Type B pancreatic cell (in vitro differentiated cells): ENCODE measurements around the gene RAB5IF. TPM values are rescaled to one million over a fixed set of nuclear protein-coding genes. Genes with fewer than 3 reads are reported as not detected.
A peak's percentile ranks its signal among the peaks of the same experiment; 100 is the strongest.

Experiments used
- DNase-seq: peaks from one replicate; pipeline ENCODE4 v3.0.0; 2021; ENCODE audit warnings: mixed read lengths; ENCODE audit not compliant: unreplicated experiment; ENCODE audit errors: extremely low spot score
- H3K27ac Mint-ChIP-seq: 2 replicates; pipeline ENCODE4 v1.8.0; 2021; ENCODE audit warnings: mild to moderate bottlenecking, mixed read lengths
- H3K27me3 Mint-ChIP-seq: 2 replicates; pipeline ENCODE4 v1.8.0; 2021; ENCODE audit warnings: mixed read lengths
- H3K36me3 Mint-ChIP-seq: 2 replicates; pipeline ENCODE4 v1.8.0; 2021; ENCODE audit warnings: mixed read lengths
- H3K4me1 Mint-ChIP-seq: one replicate; pipeline ENCODE4 v1.8.0; 2021; ENCODE audit warnings: mixed read lengths; ENCODE audit not compliant: unreplicated experiment
- H3K4me3 Mint-ChIP-seq: 2 replicates; pipeline ENCODE4 v1.8.0; 2021; ENCODE audit warnings: mild to moderate bottlenecking, mixed read lengths
- H3K9me3 Mint-ChIP-seq: 2 replicates; pipeline ENCODE4 v1.8.0; 2021; ENCODE audit warnings: mixed read lengths
- total RNA-seq: library from RNA; stranded (reverse); gene quantifications from 2 replicates; pipeline ENCODE4 v1.2.1, GENCODE V29; 2021; ENCODE audit warnings: low replicate concordance
- TF ChIP-seq, protein P1 (sequence below): fragments of 200-600 bp; sonication (generic); conservative IDR thresholded peaks from 2 replicates; pipeline ENCODE4 v1.5.0; 2021; ENCODE audit warnings: antibody characterized with exemption, mild to moderate bottlenecking

Gene RAB5IF
- total RNA-seq, 1 donor from 2014 or later, result 85.8 TPM

GRCh38 chr20:36574366-36575135 lies 31.0 kb upstream of the RAB5IF start:
- Mint-ChIP-seq H3K27me3 (no peaks in the 10 kb centered on the region), H3K4me1 (peaks cover 37% of the 10 kb centered on the region), H3K27ac (peak overlapping the region; percentile 95), H3K36me3 (no peaks in the 10 kb centered on the region), H3K9me3 (no peaks in the 10 kb centered on the region), H3K4me3 (peak overlapping the region; percentile 94)
- TF ChIP-seq, protein P1, sequence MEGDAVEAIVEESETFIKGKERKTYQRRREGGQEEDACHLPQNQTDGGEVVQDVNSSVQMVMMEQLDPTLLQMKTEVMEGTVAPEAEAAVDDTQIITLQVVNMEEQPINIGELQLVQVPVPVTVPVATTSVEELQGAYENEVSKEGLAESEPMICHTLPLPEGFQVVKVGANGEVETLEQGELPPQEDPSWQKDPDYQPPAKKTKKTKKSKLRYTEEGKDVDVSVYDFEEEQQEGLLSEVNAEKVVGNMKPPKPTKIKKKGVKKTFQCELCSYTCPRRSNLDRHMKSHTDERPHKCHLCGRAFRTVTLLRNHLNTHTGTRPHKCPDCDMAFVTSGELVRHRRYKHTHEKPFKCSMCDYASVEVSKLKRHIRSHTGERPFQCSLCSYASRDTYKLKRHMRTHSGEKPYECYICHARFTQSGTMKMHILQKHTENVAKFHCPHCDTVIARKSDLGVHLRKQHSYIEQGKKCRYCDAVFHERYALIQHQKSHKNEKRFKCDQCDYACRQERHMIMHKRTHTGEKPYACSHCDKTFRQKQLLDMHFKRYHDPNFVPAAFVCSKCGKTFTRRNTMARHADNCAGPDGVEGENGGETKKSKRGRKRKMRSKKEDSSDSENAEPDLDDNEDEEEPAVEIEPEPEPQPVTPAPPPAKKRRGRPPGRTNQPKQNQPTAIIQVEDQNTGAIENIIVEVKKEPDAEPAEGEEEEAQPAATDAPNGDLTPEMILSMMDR, result no peak
- peak; percentile 79 for DNase-seq

DNA sequence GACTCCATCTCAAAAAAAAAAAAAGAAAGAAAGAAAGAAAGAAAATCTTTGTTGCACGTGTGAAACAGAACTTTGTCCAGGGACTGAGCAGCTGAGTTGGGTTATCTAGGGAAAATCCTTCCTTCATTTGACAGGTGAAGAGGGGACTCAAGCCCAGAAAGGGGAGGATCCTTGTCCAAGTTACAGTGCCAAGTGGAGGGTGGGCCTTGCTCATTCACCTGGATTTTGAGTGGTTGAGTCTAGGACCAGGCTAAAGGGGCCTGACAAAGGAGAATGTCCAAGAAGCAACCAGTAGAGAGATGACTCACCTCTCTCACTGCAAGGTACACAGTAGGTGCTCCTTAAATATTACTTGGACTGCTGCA lies 29.5 kb upstream of the RAB5IF start:
- Mint-ChIP-seq H3K27ac (no peak overlapping the region), H3K4me3 (peak overlapping the region; percentile 94), H3K27me3 (no peaks in the 10 kb centered on the region)

GRCh38 chr20:36578356-36579041 lies 27.1 kb upstream of the RAB5IF start:
- H3K36me3 Mint-ChIP-seq, result peaks cover 7% of the 10 kb centered on the region

More for the DNA sequence above, 29.5 kb upstream of the RAB5IF start:
- H3K9me3 Mint-ChIP-seq, result no peaks in the 10 kb centered on the region
- TF ChIP-seq, protein P1, result no peak
- H3K36me3 Mint-ChIP-seq, result peaks cover 7% of the 10 kb centered on the region
- peaks cover 30% of the 10 kb centered on the region for H3K4me1 Mint-ChIP-seq
- no peak for DNase-seq

GRCh38 chr20:36579996-36580545 lies 25.5 kb upstream of the RAB5IF start:
- no peak for DNase-seq
- Mint-ChIP-seq H3K27ac (no peak overlapping the region), H3K4me1 (peaks cover 8% of the 10 kb centered on the region), H3K36me3 (peaks cover 10% of the 10 kb centered on the region), H3K27me3 (no peaks in the 10 kb centered on the region), H3K4me3 (peak overlapping the region; percentile 7), H3K9me3 (no peaks in the 10 kb centered on the region)
- TF ChIP-seq, protein P1, result no peak

More at GRCh38 chr20:36578356-36579041, 27.1 kb upstream of the RAB5IF start:
- H3K27ac Mint-ChIP-seq, result no peak overlapping the region
- H3K9me3 Mint-ChIP-seq, result no peaks in the 10 kb centered on the region
- TF ChIP-seq, protein P1, result no peak
- H3K4me3 Mint-ChIP-seq, result no peak overlapping the region
- no peak for DNase-seq
- no peaks in the 10 kb centered on the region for H3K27me3 Mint-ChIP-seq
- H3K4me1 Mint-ChIP-seq, result peaks cover 13% of the 10 kb centered on the region

DNA sequence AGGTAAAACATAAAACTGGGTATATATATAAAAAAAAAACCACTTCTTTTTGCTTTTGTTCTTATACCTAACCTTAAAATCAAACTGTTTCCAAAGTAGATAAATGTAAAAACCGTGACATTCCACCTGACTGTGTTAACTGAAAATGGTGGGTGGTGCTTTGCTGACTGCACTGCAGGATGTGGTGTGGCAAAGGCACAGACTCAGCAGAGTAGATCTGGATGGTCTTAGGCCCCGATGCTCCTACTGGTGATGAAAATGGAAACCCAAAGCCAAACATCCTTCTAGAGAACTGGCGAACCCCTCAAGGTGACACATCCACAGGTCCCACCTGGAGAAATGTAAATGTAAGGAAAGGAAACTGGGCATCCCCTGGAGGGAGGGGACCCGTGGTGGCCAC lies 23.3 kb upstream of the RAB5IF start:
- Mint-ChIP-seq H3K27me3 (no peaks in the 10 kb centered on the region), H3K4me1 (no peaks in the 10 kb centered on the region), H3K4me3 (no peak overlapping the region), H3K9me3 (no peaks in the 10 kb centered on the region), H3K36me3 (peaks cover 10% of the 10 kb centered on the region), H3K27ac (no peak overlapping the region)
- DNase-seq, result no peak
- TF ChIP-seq, protein P1, result no peak
